Kidney (tissue), 14 donors: ENCODE data around the gene MACROD1. TPM values are rescaled to one million over a fixed set of nuclear protein-coding genes. Genes with fewer than 3 reads are reported as not detected.

ENCODE experiments used
- DNase-seq, 5 donors: peaks; one replicate each; pipeline ENCODE4 v3.0.0-alpha.2; 2013 to 2020
- FAIRE-seq: peaks from 2 replicates; lab custom pipeline; 2012; peaks lifted over from hg19 to GRCh38; lab: Jason Lieb, UNC
- H3K27ac ChIP-seq, 2 donors: one replicate each; pipeline ENCODE4 v1.7.0; 2013; ENCODE audit warnings: low read depth in 2 of 2, low read length in 2 of 2, inconsistent platforms in 1 of 2
- H3K27me3 ChIP-seq: one replicate; pipeline ENCODE4 v1.7.1; 2013; ENCODE audit warnings: low read length, inconsistent platforms; ENCODE audit not compliant: control insufficient read depth, insufficient read depth
- H3K36me3 ChIP-seq, 3 donors: one replicate each; pipeline versions ENCODE4 v1.7.0 to v1.7.1; 2013; ENCODE audit warnings: low read length in 3 of 3, control low read depth in 1 of 3, inconsistent platforms in 1 of 3; ENCODE audit not compliant: insufficient read depth in 3 of 3, control insufficient read depth in 2 of 3
- H3K4me1 ChIP-seq, 3 donors: one replicate each; pipeline versions ENCODE4 v1.7.0 to v1.7.1; 2013; ENCODE audit warnings: low read length in 3 of 3, inconsistent platforms in 1 of 3, low read depth in 1 of 3; ENCODE audit not compliant: control insufficient read depth in 2 of 3, insufficient read depth in 2 of 3
- H3K4me3 ChIP-seq, 3 donors: one replicate each; pipeline versions ENCODE4 v1.7.0 to v1.8.1; 2013; ENCODE audit warnings: low read length in 3 of 3, control low read depth in 1 of 3, inconsistent platforms in 1 of 3
- H3K9ac ChIP-seq, 3 donors: one replicate each; pipeline versions ENCODE4 v1.7.0 to v1.7.1; 2013; ENCODE audit warnings: low read length in 3 of 3, control low read depth in 1 of 3, inconsistent platforms in 1 of 3
- H3K9me3 ChIP-seq, 3 donors: one replicate each; pipeline versions ENCODE4 v1.7.0 to v1.7.1; 2013; ENCODE audit warnings: low read length in 3 of 3, control low read depth in 1 of 3, inconsistent platforms in 1 of 3; ENCODE audit not compliant: control insufficient read depth in 2 of 3, insufficient read depth in 1 of 3
- CTCF ChIP-seq: IDR thresholded peaks from 3 replicates; pipeline ENCODE4 v1.5.1; 2012; ENCODE audit warnings: mild to moderate bottlenecking, moderate library complexity, borderline replicate concordance; ENCODE audit not compliant: insufficient read depth; ENCODE audit errors: extremely low read depth
- intact Hi-C: fragments of 100-400 bp; cut with DNase I; formaldehyde crosslinking; loops from one replicate; pipeline ENCODE4 v1.11.1; 2022
- polyA plus RNA-seq: library from polyadenylated mRNA; stranded (reverse); fragments of 350-450 nt; fragmentation: Illumina TruSeq; extraction: RNeasy Lipid Tissue Mini Kit (QIAGEN cat#74804); gene quantifications from one replicate; pipeline ENCODE4 v1.2.3, GENCODE V29; 2014; ENCODE audit warnings: low read depth, low replicate concordance; ENCODE audit not compliant: insufficient read depth
- total RNA-seq: library from RNA; stranded (reverse); fragmentation: NEBNext Ultra II Directional; extraction: Animal tissue kit (Norgen Biotek cat#: 25700); gene quantifications from one replicate; pipeline ENCODE4 v1.2.1, GENCODE V29; 2021
- donor health status: control.
- donor health status: control.
- donor health status: control.
- donor health status: control.
- donor health status: control.
- donor health status: DM: yes; HTN: yes; CAD: no.
- donor health status: Normal renal cell carcinoma (clear cell type).

Gene MACROD1
- total and polyA plus RNA-seq, 2 donors from 2014 or later = 27.8 to 176 TPM

DNA sequence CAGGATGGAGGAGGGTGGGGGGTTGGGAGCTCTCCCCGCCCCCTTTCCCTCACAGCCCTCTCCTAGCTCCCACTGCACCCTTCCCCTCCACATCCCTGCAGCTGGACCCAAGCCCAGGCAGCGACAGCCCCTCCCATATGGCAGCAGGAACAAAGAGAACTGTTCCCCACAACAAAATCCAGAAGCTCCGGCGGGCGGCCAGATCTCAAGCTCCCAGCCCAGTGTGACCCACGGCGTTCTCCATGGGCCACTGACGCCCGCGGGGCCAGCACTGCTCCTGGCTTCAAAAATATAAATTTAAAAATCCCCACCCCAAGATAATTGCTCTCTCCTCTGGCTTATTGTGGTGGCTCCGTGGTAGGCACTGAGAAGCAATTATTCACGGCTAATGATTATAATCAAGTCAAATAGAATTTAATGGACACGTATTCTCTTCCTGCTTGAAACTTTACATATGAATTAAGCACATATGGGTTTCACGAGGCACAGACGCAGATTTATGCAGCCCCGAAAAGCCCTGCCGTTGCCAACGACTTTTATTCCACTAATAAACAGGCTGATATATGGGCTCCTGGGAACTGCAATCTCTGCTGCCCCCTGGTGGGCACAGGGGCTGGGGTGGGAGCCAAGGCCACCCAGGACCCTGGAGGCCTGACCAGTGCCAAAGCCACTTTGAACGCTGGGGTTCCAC lies 17.5 kb downstream of the MACROD1 start:
- FAIRE-seq (no peak), DNase-seq (peak; percentile 88 to 93 (median 92))
- no peaks in the 10 kb centered on the region for H3K27me3 ChIP-seq
- peaks cover 0 to 28% (median 13%) of the 10 kb centered on the region in 3 donors for H3K4me1 ChIP-seq
- peak overlapping the region in 2 of 3 donors; percentile 2 to 59 for H3K9ac ChIP-seq
- peak; percentile 93 for TF ChIP-seq CTCF
- intact Hi-C loops = no loop called here
- H3K27ac ChIP-seq = peak overlapping the region; percentile 17 to 26
- no peaks in the 10 kb centered on the region for H3K36me3 ChIP-seq
- H3K9me3 ChIP-seq = no peaks in the 10 kb centered on the region
- peak overlapping the region in 1 of 3 donors; percentile 34 for H3K4me3 ChIP-seq

DNA sequence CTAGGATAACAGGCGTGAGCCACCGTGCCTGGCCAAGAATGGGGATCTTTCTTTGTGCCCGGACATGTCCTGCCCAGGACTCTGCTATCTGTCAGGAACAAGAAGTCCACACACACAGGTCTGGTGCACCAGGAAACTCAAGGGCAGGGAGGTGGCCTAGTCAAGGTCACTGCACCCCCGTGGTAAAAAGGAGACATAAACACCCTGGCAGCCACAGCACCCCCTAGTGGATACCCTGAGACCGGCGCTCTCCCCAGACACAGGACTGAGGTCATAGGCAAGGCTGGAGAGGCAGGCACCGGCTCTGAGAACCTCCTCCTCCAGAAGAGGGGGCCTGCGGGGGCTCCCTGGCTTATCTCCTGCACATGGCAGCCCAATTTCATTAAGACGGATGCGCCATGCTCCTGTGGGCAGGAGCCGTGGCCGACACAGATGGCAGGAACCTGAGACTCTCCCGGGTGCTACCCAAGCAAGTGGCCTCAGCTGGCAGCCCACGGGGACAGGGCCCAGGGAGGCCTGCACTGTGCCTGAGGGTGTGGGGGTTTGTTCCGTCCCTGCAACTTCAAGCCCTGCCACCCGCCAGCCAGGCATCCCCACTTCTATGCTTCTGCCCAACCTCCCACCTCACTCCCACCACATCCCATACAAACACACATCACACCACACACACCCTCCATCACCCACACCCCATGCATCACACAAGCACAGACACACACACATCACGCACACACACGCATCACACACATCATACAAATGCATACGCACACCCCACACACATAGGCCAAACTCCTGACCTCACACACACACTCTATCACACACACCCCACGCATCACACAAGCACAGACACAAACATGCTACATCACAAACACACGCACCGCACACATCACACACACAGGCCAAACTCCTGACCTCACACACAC lies 19.6 kb downstream of the MACROD1 start:
- no peak for FAIRE-seq
- Histone ChIP-seq H3K4me3 (no peak overlapping the region), H3K27ac (peak overlapping the region in 1 of 2 donors; percentile 22), H3K4me1 (peaks cover 0 to 32% (median 16%) of the 10 kb centered on the region in 3 donors), H3K9me3 (no peaks in the 10 kb centered on the region), H3K27me3 (no peaks in the 10 kb centered on the region), H3K36me3 (no peaks in the 10 kb centered on the region), H3K9ac (no peak overlapping the region)
- peak; percentile 64 for TF ChIP-seq CTCF
- DNase-seq = peak in 4 of 5 donors; percentile 58 to 86 (median 72)
- intact Hi-C loops = no loop called here

- H3K36me3 ChIP-seq = no peaks in the 10 kb centered on the region
- no peak overlapping the region for H3K27ac ChIP-seq
- intact Hi-C loops = no loop called here
- H3K9me3 ChIP-seq = no peaks in the 10 kb centered on the region
- H3K4me1 ChIP-seq = peaks cover 0 to 37% (median 27%) of the 10 kb centered on the region in 3 donors
- H3K27me3 ChIP-seq = no peaks in the 10 kb centered on the region
- no peak overlapping the region for H3K9ac ChIP-seq
- DNase-seq = peak in 4 of 5 donors; percentile 86 to 91 (median 89)
- TF ChIP-seq CTCF = no peak
- no peak overlapping the region for H3K4me3 ChIP-seq
- no peak for FAIRE-seq
Observed at GRCh38 chr11:64144587-64145472, 21.1 kb downstream of the MACROD1 start.
